Muscle layer of duodenum (tissue), 2 donors: ENCODE measurements around the gene NUP98.
"Not testable (repeated sequence)": the region's sequence is repeated elsewhere in the genome, so short reads cannot be mapped to it uniquely, and the experiment has no call there.

Source experiments
- H3K27ac ChIP-seq: one replicate; pipeline ENCODE4 v1.7.0; 2013; ENCODE audit warnings: mild to moderate bottlenecking, low read length
- H3K27me3 ChIP-seq: one replicate; pipeline ENCODE4 v1.7.0; 2013; ENCODE audit warnings: low read depth, mild to moderate bottlenecking, control low read depth, low read length
- H3K36me3 ChIP-seq, 2 donors: one replicate each; pipeline ENCODE4 v1.7.0; 2013; ENCODE audit warnings: low read length in 2 of 2, control low read depth in 1 of 2, mild to moderate bottlenecking in 1 of 2; ENCODE audit not compliant: insufficient read depth in 2 of 2, control insufficient read depth in 1 of 2
- H3K4me1 ChIP-seq, 2 donors: one replicate each; pipeline ENCODE4 v1.7.0; 2013; ENCODE audit warnings: low read length in 2 of 2, mild to moderate bottlenecking in 2 of 2, control low read depth in 1 of 2, moderate library complexity in 1 of 2; ENCODE audit not compliant: insufficient read depth in 2 of 2, control insufficient read depth in 1 of 2
- H3K4me3 ChIP-seq, 2 donors: one replicate each; pipeline ENCODE4 v1.7.0; 2013; ENCODE audit warnings: low read length in 2 of 2, low read depth in 1 of 2, mild to moderate bottlenecking in 1 of 2
- H3K9me3 ChIP-seq, 2 donors: one replicate each; pipeline ENCODE4 v1.7.0; 2013; ENCODE audit warnings: low read length in 2 of 2, control low read depth in 1 of 2, mild to moderate bottlenecking in 1 of 2; ENCODE audit not compliant: control insufficient read depth in 1 of 2
- donor health status: healthy.

Gene NUP98

DNA sequence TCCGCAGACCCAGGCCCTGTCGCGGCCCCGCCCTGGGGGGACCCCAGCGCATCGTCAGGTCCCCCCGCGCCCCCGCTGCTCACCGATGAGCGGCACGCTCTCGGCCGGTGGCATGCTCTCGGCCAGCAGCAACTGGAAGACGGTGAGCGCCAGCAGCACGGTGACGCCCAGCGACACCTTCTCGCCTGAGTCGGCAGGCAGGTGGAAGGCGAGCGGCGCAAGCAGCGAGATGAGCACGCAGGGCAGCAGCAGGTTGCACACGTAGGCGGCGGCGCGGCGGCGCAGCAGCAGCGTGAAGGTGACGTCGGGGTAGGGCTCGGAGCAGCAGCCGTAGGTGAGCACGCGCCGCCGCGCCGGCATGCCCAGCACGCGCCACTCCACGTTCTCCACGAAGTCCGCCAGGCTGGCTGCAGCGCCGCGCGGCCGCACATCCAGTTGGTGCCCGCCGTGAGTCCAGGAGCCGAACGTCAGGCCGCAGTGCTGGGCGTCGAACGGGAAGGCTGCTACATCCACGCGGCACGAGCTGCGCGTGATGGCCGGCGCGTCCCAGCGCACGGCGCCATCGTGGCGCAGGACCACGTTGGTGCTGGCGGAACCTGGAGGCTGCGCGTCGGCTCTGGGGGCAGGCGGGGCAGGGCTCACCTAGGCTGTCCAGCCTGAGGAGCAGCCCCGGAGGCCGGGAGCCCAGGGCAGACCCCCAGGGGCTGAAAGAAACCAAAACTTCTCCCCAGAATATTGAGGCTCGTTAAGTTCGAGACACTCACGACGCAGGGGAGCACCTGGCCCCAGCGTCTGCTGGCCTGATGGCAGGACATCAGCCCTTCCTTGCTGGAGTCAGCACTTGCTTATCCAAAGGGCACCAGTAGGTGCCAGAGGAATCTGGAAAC is 130.0 kb downstream of the NUP98 start:
- Histone ChIP-seq H3K27me3 (no peaks in the 10 kb centered on the region), H3K4me3 (no peak overlapping the region), H3K4me1 (no peaks in the 10 kb centered on the region), H3K9me3 (no peaks in the 10 kb centered on the region), H3K36me3 (peaks cover 20 to 81% of the 10 kb centered on the region in 2 donors), H3K27ac (no peak overlapping the region)

- Histone ChIP-seq H3K36me3 (peaks cover 11 to 68% of the 10 kb centered on the region in 2 donors), H3K4me3 (no peak overlapping the region), H3K27me3 (no peaks in the 10 kb centered on the region), H3K9me3 (no peaks in the 10 kb centered on the region), H3K4me1 (no peaks in the 10 kb centered on the region), H3K27ac (no peak overlapping the region)
These were observed 131.3 kb downstream of the NUP98 start for GRCh38 chr11:3666023-3666530.

DNA sequence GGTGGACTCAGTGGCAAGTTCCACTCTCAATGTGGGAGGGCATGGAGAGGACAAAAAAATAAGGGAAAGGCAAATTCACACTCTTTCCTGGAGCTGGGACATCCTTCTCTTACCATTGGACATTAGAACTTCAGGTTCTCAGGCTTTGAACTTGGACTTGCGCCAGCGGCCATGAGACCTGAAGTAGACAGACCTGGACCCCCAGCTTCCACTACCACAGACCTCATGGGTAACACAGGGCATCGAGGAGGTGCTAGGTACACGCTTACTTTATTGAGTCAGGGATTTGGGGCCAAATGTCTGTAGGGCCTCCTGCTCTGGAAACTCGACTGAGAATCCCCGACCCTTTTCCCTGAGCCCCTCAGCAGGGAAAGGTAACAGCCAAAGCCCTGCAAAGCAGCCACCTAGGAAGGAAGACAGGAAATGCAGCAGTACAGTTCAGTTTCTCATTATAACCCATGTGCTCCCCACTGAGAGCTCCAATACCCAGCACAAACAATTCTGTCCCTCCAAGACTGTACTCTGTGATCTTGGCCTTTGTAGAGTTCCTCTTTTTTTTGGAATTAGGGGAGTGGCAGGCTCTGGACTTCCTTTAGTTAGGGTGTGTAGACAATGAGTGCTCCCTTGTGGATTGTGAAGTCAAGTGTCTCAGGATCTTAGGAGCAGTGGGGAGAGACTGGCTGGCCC is 131.9 kb downstream of the NUP98 start:
- Histone ChIP-seq H3K4me3 (no peak overlapping the region), H3K9me3 (no peaks in the 10 kb centered on the region), H3K27ac (no peak overlapping the region), H3K4me1 (no peaks in the 10 kb centered on the region), H3K36me3 (peaks cover 8 to 62% of the 10 kb centered on the region in 2 donors), H3K27me3 (no peaks in the 10 kb centered on the region)

DNA sequence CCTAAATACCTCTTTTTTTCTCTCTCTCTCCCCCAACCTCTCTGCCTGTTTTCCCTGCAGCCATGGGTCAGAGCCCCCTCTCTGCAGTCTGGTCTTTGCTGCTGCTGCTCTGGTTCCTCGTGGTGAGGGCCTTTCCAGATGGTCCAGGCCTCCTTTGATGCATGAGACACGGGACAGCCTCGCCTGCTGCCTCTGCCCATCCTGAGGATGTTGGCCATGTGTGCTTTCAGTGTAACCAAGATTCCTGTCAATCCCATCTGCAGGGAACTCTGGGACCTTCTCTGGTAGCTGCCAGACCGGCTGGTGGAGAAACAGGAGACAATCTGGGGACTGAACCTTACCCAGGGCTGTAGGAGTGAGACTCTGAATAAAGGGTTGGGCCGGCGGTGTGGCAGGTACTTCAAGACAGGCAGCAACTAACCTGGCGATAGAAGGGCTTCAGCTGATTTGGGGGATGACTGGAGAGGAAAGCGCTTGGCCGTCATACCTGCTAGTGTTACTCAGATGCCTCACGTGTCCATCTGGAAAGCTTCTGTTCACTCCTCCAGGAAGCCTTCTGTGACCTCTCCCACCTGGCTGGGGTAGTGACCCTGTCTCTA is 133.2 kb downstream of the NUP98 start:
- no peak overlapping the region for H3K27ac ChIP-seq
- no peaks in the 10 kb centered on the region for H3K9me3 ChIP-seq
- H3K4me3 ChIP-seq, result no peak overlapping the region
- H3K4me1 ChIP-seq, result no peaks in the 10 kb centered on the region
- H3K36me3 ChIP-seq, result peaks cover 5 to 50% of the 10 kb centered on the region in 2 donors
- no peaks in the 10 kb centered on the region for H3K27me3 ChIP-seq

GRCh38 chr11:3662856-3663255 is 134.5 kb downstream of the NUP98 start:
- H3K4me3 ChIP-seq, result no peak overlapping the region
- H3K4me1 ChIP-seq, result no peaks in the 10 kb centered on the region
- H3K27me3 ChIP-seq, result no peaks in the 10 kb centered on the region
- no peaks in the 10 kb centered on the region for H3K9me3 ChIP-seq
- peaks cover 0 to 38% of the 10 kb centered on the region in 2 donors for H3K36me3 ChIP-seq
- no peak overlapping the region for H3K27ac ChIP-seq

- H3K9me3 ChIP-seq, result no peaks in the 10 kb centered on the region
- no peak overlapping the region for H3K27ac ChIP-seq
These were observed 136.4 kb downstream of the NUP98 start for GRCh38 chr11:3660960-3661359.

GRCh38 chr11:3659595-3660515 is 137.5 kb downstream of the NUP98 start:
- no peaks in the 10 kb centered on the region for H3K9me3 ChIP-seq
- H3K4me3 ChIP-seq, result no peak overlapping the region
- peaks cover 0 to 8% of the 10 kb centered on the region in 2 donors for H3K36me3 ChIP-seq
- no peaks in the 10 kb centered on the region for H3K4me1 ChIP-seq
- no peak overlapping the region for H3K27ac ChIP-seq
- no peaks in the 10 kb centered on the region for H3K27me3 ChIP-seq

More at GRCh38 chr11:3660960-3661359, 136.4 kb downstream of the NUP98 start:
- Histone ChIP-seq H3K4me3 (no peak overlapping the region), H3K36me3 (peaks cover 0 to 19% of the 10 kb centered on the region in 2 donors), H3K4me1 (no peaks in the 10 kb centered on the region), H3K27me3 (no peaks in the 10 kb centered on the region)

- Histone ChIP-seq H3K4me1 (no peaks in the 10 kb centered on the region), H3K27ac (no peak overlapping the region)
These were observed 139.1 kb downstream of the NUP98 start for GRCh38 chr11:3658252-3658651.

DNA sequence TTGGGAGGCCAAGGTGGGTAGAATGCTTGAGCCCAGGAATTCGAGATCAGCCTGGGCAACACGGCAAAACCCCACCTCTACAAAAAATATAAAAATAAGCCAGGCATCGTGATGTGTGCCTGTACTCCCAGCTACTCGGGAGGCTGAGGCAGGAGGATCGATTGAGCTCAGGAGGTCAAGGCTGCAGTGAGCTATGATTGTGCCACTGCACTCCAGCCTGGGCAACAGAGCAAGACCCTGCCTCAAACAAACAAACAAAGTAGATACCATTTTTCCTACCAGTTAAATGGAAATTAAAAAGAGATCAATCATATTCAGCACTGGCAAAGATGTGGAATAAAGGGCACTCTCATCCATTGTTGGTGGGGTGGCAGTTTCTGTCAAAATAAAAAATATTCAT is 140.0 kb downstream of the NUP98 start:
- H3K27ac ChIP-seq, H3K9me3 ChIP-seq, H3K36me3 ChIP-seq, H3K4me1 ChIP-seq, H3K4me3 ChIP-seq, H3K27me3 ChIP-seq: not testable (repeated sequence)

More at GRCh38 chr11:3658252-3658651, 139.1 kb downstream of the NUP98 start:
- Histone ChIP-seq H3K27me3 (no peaks in the 10 kb centered on the region), H3K36me3 (no peaks in the 10 kb centered on the region), H3K4me3 (no peak overlapping the region), H3K9me3 (no peaks in the 10 kb centered on the region)

GRCh38 chr11:3655547-3655946 is 141.8 kb downstream of the NUP98 start:
- Histone ChIP-seq H3K36me3 (no peaks in the 10 kb centered on the region), H3K27ac (no peak overlapping the region), H3K9me3 (no peaks in the 10 kb centered on the region), H3K27me3 (no peaks in the 10 kb centered on the region), H3K4me1 (no peaks in the 10 kb centered on the region), H3K4me3 (no peak overlapping the region)
